K562 (cell line): ENCODE results near the gene PAK1IP1. TPM values are rescaled to one million over a fixed set of nuclear protein-coding genes. Genes with fewer than 3 reads are reported as not detected.

Experiments used
- ATAC-seq: fragments of 200-7000 bp; cut with Tn5 transposase; 3 replicates; pipeline ENCODE4 v1.9.1; 2020; ENCODE audit warnings: moderate library complexity
- BruUV-seq: library from RNA; stranded (reverse); fragments of 400-500 nt; replicated peaks from 2 replicates; lab custom pipeline; 2021; lab: Mats Ljungman, UMichigan
- CTCF ChIA-PET: fragments of 300-600 bp; formaldehyde crosslinking; extraction: SDS; loops from one replicate; lab custom pipeline; 2021; ENCODE audit warnings: low intra/inter-chr PET ratio; lab: Yijun Ruan, JAX
- POLR2A ChIA-PET: fragments of 300-600, 350-650 bp; sonication (Branson Sonifier 250); formaldehyde crosslinking; extraction: SDS; loops from one replicate; lab custom pipeline; 2021; ENCODE audit warnings: antibody characterized with exemption, inconsistent platforms; lab: Yijun Ruan, JAX
- DNase-seq, 4 experiments: peaks; one replicate each; pipeline versions ENCODE4 v3.0.0 to v3.0.0-alpha.2; 2011 to 2018; ENCODE audit warnings: low spot score in 3 of 4, mixed read lengths in 3 of 4; ENCODE audit errors: extremely low read depth in 1 of 4
- FAIRE-seq: peaks from 2 replicates; lab custom pipeline; 2011; peaks lifted over from hg19 to GRCh38; lab: Jason Lieb, UNC
- H2AFZ ChIP-seq: 2 replicates; pipeline ENCODE4 v1.6.0; 2011; ENCODE audit warnings: low read depth, low read length, control low read depth, inconsistent platforms
- H3K27ac ChIP-seq: fragments of 200-600 bp; 3 replicates; pipeline ENCODE4 v1.8.0; 2011; ENCODE audit warnings: low read depth, mild to moderate bottlenecking, control low read depth, inconsistent platforms, low read length, moderate library complexity, mixed read lengths; ENCODE audit errors: extremely low read depth
- H3K27me3 ChIP-seq, 2 experiments: fragments of 300-600 bp in 1 of 2; 2 replicates in 1 of 2; 3 replicates in 1 of 2; pipeline versions ENCODE4 v1.6.0 to v1.8.0; 2011; ENCODE audit warnings: inconsistent platforms in 2 of 2, low read length in 2 of 2, mild to moderate bottlenecking in 1 of 2, mixed read lengths in 1 of 2, moderate library complexity in 1 of 2; ENCODE audit not compliant: control insufficient read depth in 2 of 2, insufficient read depth in 2 of 2
- H3K36me3 ChIP-seq: fragments of 300-600 bp; 3 replicates; pipeline ENCODE4 v1.8.0; 2011; ENCODE audit warnings: mild to moderate bottlenecking, low read length, inconsistent platforms; ENCODE audit not compliant: control insufficient read depth, insufficient read depth
- H3K4me1 ChIP-seq, 2 experiments: fragments of 200-600 bp in 1 of 2; replicated peaks in 1 of 2; 2 replicates in 1 of 2; 3 replicates in 1 of 2; pipeline versions ENCODE4 v1.5.1 to v1.8.0; 2011; ENCODE audit warnings: inconsistent platforms in 2 of 2, low read length in 2 of 2, mild to moderate bottlenecking in 1 of 2, mixed read lengths in 1 of 2, moderate library complexity in 1 of 2; ENCODE audit not compliant: control insufficient read depth in 2 of 2, insufficient read depth in 2 of 2
- H3K4me2 ChIP-seq: 2 replicates; pipeline ENCODE4 v1.6.1; 2011; ENCODE audit warnings: low read length, control low read depth, inconsistent platforms, mixed read lengths; ENCODE audit not compliant: insufficient read depth
- H3K4me3 ChIP-seq: fragments of 200-600 bp; sonication (generic), shearing (Covaris generic); 2 replicates; pipeline ENCODE4 v1.5.1; 2016; ENCODE audit warnings: control low read depth, inconsistent platforms
- H3K79me2 ChIP-seq: fragments of 200-600 bp; 3 replicates; pipeline ENCODE4 v1.8.0; 2011; ENCODE audit warnings: low read length, inconsistent platforms; ENCODE audit not compliant: control insufficient read depth, insufficient read depth
- H3K9ac ChIP-seq, 2 experiments: 2 replicates each; pipeline versions ENCODE4 v1.6.0 to v1.6.1; 2011; ENCODE audit warnings: low read depth in 2 of 2, low read length in 2 of 2, control low read depth in 1 of 2, inconsistent platforms in 1 of 2, mild to moderate bottlenecking in 1 of 2, mixed read lengths in 1 of 2; ENCODE audit not compliant: insufficient read depth in 1 of 2
- H3K9me1 ChIP-seq: one replicate; pipeline ENCODE4 v1.6.0; 2011; ENCODE audit warnings: inconsistent platforms, mild to moderate bottlenecking, low read length, moderate library complexity; ENCODE audit not compliant: control insufficient read depth, insufficient read depth
- H3K9me3 ChIP-seq: replicated peaks from 2 replicates; pipeline ENCODE4 v1.5.1; 2011; ENCODE audit warnings: low read depth, low read length, inconsistent platforms; ENCODE audit not compliant: control insufficient read depth, insufficient read depth
- H4K20me1 ChIP-seq: replicated peaks from 2 replicates; pipeline ENCODE4 v1.6.1; 2011; ENCODE audit warnings: low read length, inconsistent platforms, mixed read lengths; ENCODE audit not compliant: control insufficient read depth, insufficient read depth
- HDAC2 ChIP-seq: fragments of 450-650 bp; IDR thresholded peaks from 2 replicates; pipeline ENCODE4 v1.6.1; 2016; ENCODE audit warnings: mild to moderate bottlenecking
- PML ChIP-seq: IDR thresholded peaks from 2 replicates; pipeline ENCODE4 v1.6.1; 2012; ENCODE audit warnings: low read length, inconsistent platforms
- PRDM10 ChIP-seq: fragments of 450-650 bp; IDR thresholded peaks from 2 replicates; pipeline ENCODE4 v1.6.1; 2018; ENCODE audit not compliant: partially characterized antibody
- TSHZ1 ChIP-seq: fragments of 250-450 bp; sonication (Bioruptor Pico); IDR thresholded peaks from 2 replicates; pipeline ENCODE4 v1.4.0; 2020; ENCODE audit warnings: mild to moderate bottlenecking, moderate library complexity
- WGBS: fragments of 100-300 bp; shearing (Covaris generic); methylation state at CpG from one replicate; pipeline ENCODE4 v1.1.6; 2016; ENCODE audit warnings: low coverage, mixed read lengths; ENCODE audit not compliant: insufficient coverage; ENCODE audit errors: missing lambda C conversion rate; 5-methylcytosine and 5-hydroxymethylcytosine counted together
- in situ Hi-C: fragments of 300-500 bp; cut with MboI; formaldehyde crosslinking; loops from 4 replicates; pipeline ENCODE4 v1.15.0; 2018; ENCODE audit warnings: inconsistent platforms, mixed read lengths
- intact Hi-C: fragments of 100-400 bp; cut with micrococcal nuclease; formaldehyde crosslinking; loops from 2 replicates; pipeline ENCODE4 v1.14.2; 2022
- polyA plus RNA-seq, 8 experiments: library from polyadenylated mRNA; depleted of rRNA in 4 of 8; stranded (reverse) in 5 of 8; unstranded in 3 of 8; fragments of >200 nt; fragmentation: Nextera tagmentation in 2 of 8; fragmentation: Illumina TruSeq in 1 of 8; extraction: Ambion mirVana in 2 of 8; extraction: Trizol in 1 of 8; gene quantifications; 2 replicates each; pipeline versions ENCODE4 v1.2.1 to v1.2.3, GENCODE V29; 2011 to 2014; ENCODE audit warnings: inconsistent platforms in 1 of 8, missing spikeins in 1 of 8
- total RNA-seq, 7 experiments: library from RNA; depleted of rRNA in 6 of 7; stranded (reverse); fragments of >200 nt in 6 of 7; fragmentation: Illumina TruSeq in 2 of 7; extraction: Trizol in 2 of 7; gene quantifications; 2 replicates each; pipeline versions ENCODE4 v1.2.1 to v1.2.3, GENCODE V29; 2011 to 2021; ENCODE audit warnings: low replicate concordance in 1 of 7

The PAK1IP1 gene
- total and polyA plus RNA-seq, 9 of the 15 experiments (the other 6 are each of a cell fraction or from before 2014, with no cell fraction given) = 50.0 to 200 (median 87.0) TPM

- POLR2A ChIA-PET = interaction anchor here (1.2 to 1.3 kb wide), 2 partner anchors 13 to 24 kb away, joined by 3 read pairs; no protein-coding TSS in a partner anchor
- in situ Hi-C loops = no loop called here
- no TSS peak for BruUV-seq
These were observed 35.5 kb downstream of the PAK1IP1 start for GRCh38 chr6:10730254-10730653.

More at GRCh38 chr6:10730254-10730653, 35.5 kb downstream of the PAK1IP1 start:
- peaks cover 79% of the 10 kb centered on the region for H3K36me3 ChIP-seq
- FAIRE-seq (no peak), DNase-seq (no peak), ATAC-seq (no peak)
- H3K27ac ChIP-seq = 0 out of 3 replicates have a peak overlapping the region, but pooled peaks have one; percentile 9
- intact Hi-C loops = no loop called here
- no peaks in the 10 kb centered on the region for H3K9me3 ChIP-seq
- peaks cover 20 to 23% of the 10 kb centered on the region in 2 experiments for H3K4me1 ChIP-seq
- no peaks in the 10 kb centered on the region for H4K20me1 ChIP-seq
- CTCF ChIA-PET = no interaction called here
- no peak for TF ChIP-seq PML
- TF ChIP-seq HDAC2 = no peak
- TF ChIP-seq TSHZ1 (CRISPR knock-in tag) = no peak
- peak; percentile 23 for TF ChIP-seq PRDM10
- no peak overlapping the region for H3K9ac ChIP-seq
- WGBS = 43% methylated on average over 3 of the region's 3 CpGs
- H3K4me2 ChIP-seq = no peak overlapping the region
- H2AFZ ChIP-seq = no peak overlapping the region
- peaks cover 24% of the 10 kb centered on the region for H3K79me2 ChIP-seq
- no peaks in the 10 kb centered on the region for H3K27me3 ChIP-seq
- H3K4me3 ChIP-seq = no peak overlapping the region
- H3K9me1 ChIP-seq = no peaks in the 10 kb centered on the region
